ENCODE measurements around the gene SH3BGRL2. TPM values are rescaled to one million over a fixed set of nuclear protein-coding genes. Genes with fewer than 3 reads are reported as not detected.

SH3BGRL2 gene
- total RNA-seq, 1 experiment from 2014 or later, result 13.5 TPM

GRCh38 chr6:79628466-79629288, 2.5 kb upstream of the SH3BGRL2 start:
- CTCF ChIA-PET, result no interaction called here
- POLR2A ChIA-PET (ENCODE audit: low non-redundant PET), result no interaction called here
- no peak for DNase-seq (ENCODE audit: low spot score)
- no TSS peak for BruUV-seq (replicated peaks)
- H3K4me3 ChIP-seq (ENCODE audit: low read depth, low read length, poor library complexity, severe bottlenecking), result no peak overlapping the region
- H3K36me3 ChIP-seq (ENCODE audit: insufficient read depth, low read length, poor library complexity, severe bottlenecking), result no peaks in the 10 kb centered on the region
- peaks cover 9% of the 10 kb centered on the region for H3K4me1 ChIP-seq (ENCODE audit: insufficient read depth, low read length, poor library complexity, severe bottlenecking)
- TF ChIP-seq EZH2 (IDR thresholded peaks at IDR 0.05; ENCODE audit: borderline replicate concordance, low read depth, low read length, poor library complexity, severe bottlenecking), result no peak
- TF ChIP-seq, protein P1, sequence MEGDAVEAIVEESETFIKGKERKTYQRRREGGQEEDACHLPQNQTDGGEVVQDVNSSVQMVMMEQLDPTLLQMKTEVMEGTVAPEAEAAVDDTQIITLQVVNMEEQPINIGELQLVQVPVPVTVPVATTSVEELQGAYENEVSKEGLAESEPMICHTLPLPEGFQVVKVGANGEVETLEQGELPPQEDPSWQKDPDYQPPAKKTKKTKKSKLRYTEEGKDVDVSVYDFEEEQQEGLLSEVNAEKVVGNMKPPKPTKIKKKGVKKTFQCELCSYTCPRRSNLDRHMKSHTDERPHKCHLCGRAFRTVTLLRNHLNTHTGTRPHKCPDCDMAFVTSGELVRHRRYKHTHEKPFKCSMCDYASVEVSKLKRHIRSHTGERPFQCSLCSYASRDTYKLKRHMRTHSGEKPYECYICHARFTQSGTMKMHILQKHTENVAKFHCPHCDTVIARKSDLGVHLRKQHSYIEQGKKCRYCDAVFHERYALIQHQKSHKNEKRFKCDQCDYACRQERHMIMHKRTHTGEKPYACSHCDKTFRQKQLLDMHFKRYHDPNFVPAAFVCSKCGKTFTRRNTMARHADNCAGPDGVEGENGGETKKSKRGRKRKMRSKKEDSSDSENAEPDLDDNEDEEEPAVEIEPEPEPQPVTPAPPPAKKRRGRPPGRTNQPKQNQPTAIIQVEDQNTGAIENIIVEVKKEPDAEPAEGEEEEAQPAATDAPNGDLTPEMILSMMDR (conservative IDR thresholded peaks at IDR 0.05; ENCODE audit: low read depth, low read length), result no peak
- no peaks in the 10 kb centered on the region for H3K27me3 ChIP-seq (replicated peaks; ENCODE audit: insufficient read depth, low read depth, low read length, poor library complexity)
- intact Hi-C loops (cut with micrococcal nuclease; ENCODE audit: unreplicated experiment), result no loop called here
- H3K9me3 ChIP-seq (ENCODE audit: low read depth, low read length, poor library complexity, severe bottlenecking), result no peaks in the 10 kb centered on the region
- no peak overlapping the region for H3K27ac ChIP-seq (ENCODE audit: low read depth, low read length, poor library complexity, severe bottlenecking)

DNA sequence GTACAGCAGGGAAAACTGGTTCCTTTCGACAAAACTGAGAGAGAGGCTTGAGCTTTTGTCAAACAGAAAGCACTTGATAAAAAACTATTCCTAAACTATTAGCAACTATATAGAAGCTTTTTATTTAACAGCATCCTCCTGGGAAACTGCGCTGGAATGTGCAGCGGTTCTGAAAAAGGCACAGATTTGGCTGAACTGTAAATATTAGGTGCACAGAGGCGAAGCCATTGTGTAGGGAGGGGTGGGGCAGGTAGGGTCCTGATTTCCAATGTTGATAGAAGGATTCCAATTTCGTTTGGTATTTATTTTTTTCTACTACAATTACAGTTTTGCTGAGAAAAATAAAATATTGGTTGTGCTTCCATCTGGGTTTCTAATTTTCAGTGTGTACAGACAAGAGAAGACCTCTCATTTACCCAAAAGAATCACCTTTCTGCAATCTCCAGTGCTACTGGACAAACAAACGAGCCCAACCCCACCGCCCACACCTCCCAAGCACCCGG, 698 bp upstream of the SH3BGRL2 start:
- Histone ChIP-seq H3K9me3 (ENCODE audit: low read depth, low read length, poor library complexity, severe bottlenecking) (no peaks in the 10 kb centered on the region), H3K27ac (ENCODE audit: low read depth, low read length, poor library complexity, severe bottlenecking) (no peak overlapping the region), H3K27me3 (replicated peaks; ENCODE audit: insufficient read depth, low read depth, low read length, poor library complexity) (no peaks in the 10 kb centered on the region), H3K4me3 (ENCODE audit: low read depth, low read length, poor library complexity, severe bottlenecking) (peak overlapping the region; percentile 87), H3K36me3 (ENCODE audit: insufficient read depth, low read length, poor library complexity, severe bottlenecking) (no peaks in the 10 kb centered on the region), H3K4me1 (ENCODE audit: insufficient read depth, low read length, poor library complexity, severe bottlenecking) (peaks cover 10% of the 10 kb centered on the region)
- ChIA-PET CTCF (no interaction called here), POLR2A (ENCODE audit: low non-redundant PET) (interaction anchor here (0.6 kb wide), 1 partner anchor 70 kb away, joined by 3 read pairs; no protein-coding TSS in a partner anchor)
- no peak for TF ChIP-seq EZH2 (IDR thresholded peaks at IDR 0.05; ENCODE audit: borderline replicate concordance, low read depth, low read length, poor library complexity, severe bottlenecking)
- TF ChIP-seq, protein P1 (conservative IDR thresholded peaks at IDR 0.05; ENCODE audit: low read depth, low read length), result no peak
- no peak for DNase-seq (ENCODE audit: low spot score)
- intact Hi-C loops (cut with micrococcal nuclease; ENCODE audit: unreplicated experiment), result loop anchor here (1.0 kb wide), 1 partner anchor 84 kb away; no protein-coding TSS in a partner anchor
- no TSS peak for BruUV-seq (replicated peaks)

GRCh38 chr6:79631693-79632172, 604 bp downstream of the SH3BGRL2 start:
- peaks cover 13% of the 10 kb centered on the region for H3K4me1 ChIP-seq (ENCODE audit: insufficient read depth, low read length, poor library complexity, severe bottlenecking)
- ChIA-PET POLR2A (ENCODE audit: low non-redundant PET) (interaction anchor here (0.6 kb wide), 1 partner anchor 10 kb away, joined by 4 read pairs; no protein-coding TSS in a partner anchor), CTCF (no interaction called here)
- H3K27me3 ChIP-seq (replicated peaks; ENCODE audit: insufficient read depth, low read depth, low read length, poor library complexity), result no peaks in the 10 kb centered on the region
- no peaks in the 10 kb centered on the region for H3K36me3 ChIP-seq (ENCODE audit: insufficient read depth, low read length, poor library complexity, severe bottlenecking)
- H3K27ac ChIP-seq (ENCODE audit: low read depth, low read length, poor library complexity, severe bottlenecking), result peak overlapping the region; percentile 68
- no TSS peak for BruUV-seq (replicated peaks)
- DNase-seq (ENCODE audit: low spot score), result no peak
- H3K4me3 ChIP-seq (ENCODE audit: low read depth, low read length, poor library complexity, severe bottlenecking), result peak overlapping the region; percentile 87
- TF ChIP-seq, protein P1 (conservative IDR thresholded peaks at IDR 0.05; ENCODE audit: low read depth, low read length), result no peak
- TF ChIP-seq EZH2 (IDR thresholded peaks at IDR 0.05; ENCODE audit: borderline replicate concordance, low read depth, low read length, poor library complexity, severe bottlenecking), result no peak
- H3K9me3 ChIP-seq (ENCODE audit: low read depth, low read length, poor library complexity, severe bottlenecking), result no peaks in the 10 kb centered on the region
- intact Hi-C loops (cut with micrococcal nuclease; ENCODE audit: unreplicated experiment), result no loop called here
